SU-DHL-6 (cell line): ENCODE data around the gene C16orf89.
"Not testable (repeated sequence)": the region's sequence is repeated elsewhere in the genome, so short reads cannot be mapped to it uniquely, and the experiment has no call there.

Experiments used
- H2AFZ ChIP-seq: fragments of 200-600 bp; sonication (generic); 2 replicates; pipeline ENCODE4 v1.6.1; 2014; ENCODE audit warnings: low read depth, mild to moderate bottlenecking, moderate library complexity, mixed read lengths, antibody characterized with exemption, low read length; ENCODE audit not compliant: severe bottlenecking
- H3F3A ChIP-seq: fragments of 200-600 bp; shearing (Covaris generic); 2 replicates; pipeline ENCODE4 v1.6.0; 2016; ENCODE audit warnings: antibody characterized with exemption, mild to moderate bottlenecking; ENCODE audit not compliant: insufficient read depth
- H3K27ac ChIP-seq: fragments of 200-600 bp; sonication (generic); 2 replicates; pipeline ENCODE4 v1.5.1; 2016; ENCODE audit warnings: low read depth, mild to moderate bottlenecking, low read length, moderate library complexity, mixed read lengths
- H3K27me3 ChIP-seq: fragments of 200-600 bp; sonication (generic), shearing (Covaris generic); 2 replicates; pipeline ENCODE4 v1.6.0; 2014; ENCODE audit warnings: mild to moderate bottlenecking, low read length
- H3K36me3 ChIP-seq: fragments of 200-600 bp; sonication (generic); 2 replicates; pipeline ENCODE4 v1.6.1; 2014; ENCODE audit warnings: mild to moderate bottlenecking, low read length, mixed read lengths
- H3K4me2 ChIP-seq: fragments of 300-600, 200-600 bp; shearing (Covaris generic), sonication (generic); 2 replicates; pipeline ENCODE4 v1.6.0; 2014; ENCODE audit warnings: low read length, low read depth, mild to moderate bottlenecking; ENCODE audit not compliant: poor library complexity, severe bottlenecking
- H3K4me3 ChIP-seq: fragments of 200-600 bp; sonication (generic); 2 replicates; pipeline ENCODE4 v1.5.1; 2014; ENCODE audit warnings: antibody characterized with exemption, low read length, mild to moderate bottlenecking, mixed read lengths; ENCODE audit not compliant: insufficient read depth, poor library complexity, severe bottlenecking
- H3K79me2 ChIP-seq: fragments of 200-600 bp; sonication (generic); 2 replicates; pipeline ENCODE4 v1.6.1; 2014; ENCODE audit warnings: mild to moderate bottlenecking, low read length, moderate library complexity; ENCODE audit not compliant: insufficient read depth
- H3K9ac ChIP-seq: fragments of 200-600 bp; sonication (generic); 2 replicates; pipeline ENCODE4 v1.7.0; 2014; ENCODE audit warnings: mild to moderate bottlenecking, low read length
- H3K9me2 ChIP-seq: fragments of 200-600 bp; sonication (generic); replicated peaks from 2 replicates; pipeline ENCODE4 v1.6.1; 2014; ENCODE audit warnings: low read length; ENCODE audit not compliant: insufficient read depth
- H3K9me3 ChIP-seq: fragments of 200-600 bp; sonication (generic); 2 replicates; pipeline ENCODE4 v1.6.1; 2014; ENCODE audit warnings: low read length, mixed read lengths; ENCODE audit not compliant: insufficient read depth
- H4K20me1 ChIP-seq: fragments of 200-600 bp; sonication (generic); 2 replicates; pipeline ENCODE4 v1.6.1; 2014; ENCODE audit warnings: low read depth, mild to moderate bottlenecking, antibody characterized with exemption, low read length, moderate library complexity, mixed read lengths
- TF ChIP-seq, protein P1 (sequence below): fragments of 200-600 bp; sonication (generic); IDR thresholded peaks from one replicate; pipeline ENCODE4 v1.5.1; 2017; ENCODE audit warnings: antibody characterized with exemption, mild to moderate bottlenecking, low read length, moderate library complexity; ENCODE audit not compliant: insufficient read depth, poor library complexity, severe bottlenecking

C16orf89 gene

DNA sequence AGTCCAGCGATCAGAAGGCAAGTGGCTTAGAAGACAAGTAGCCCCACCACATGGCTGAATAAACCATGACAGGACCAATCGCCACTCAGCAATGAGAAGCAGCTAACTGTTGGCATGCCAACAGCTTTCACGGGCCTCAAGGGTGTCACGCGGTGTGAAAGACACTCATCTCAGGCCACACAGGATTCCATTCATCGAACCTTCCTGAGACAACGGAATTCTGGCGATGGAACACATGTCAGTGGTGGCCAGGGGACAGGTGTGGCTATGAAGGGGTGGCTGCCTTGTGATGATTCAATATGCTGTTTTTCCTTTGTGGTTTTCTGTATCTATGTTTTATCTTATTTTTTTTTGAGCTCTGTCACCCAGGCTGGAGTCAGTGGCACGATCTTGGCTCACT lies 24.8 kb upstream of the C16orf89 start:
- not testable (repeated sequence) for H3K27me3 ChIP-seq, H3K9me3 ChIP-seq, H3K9me2 ChIP-seq, H3K79me2 ChIP-seq, H3K9ac ChIP-seq, H3K4me3 ChIP-seq, H3F3A ChIP-seq, H3K4me2 ChIP-seq, H3K36me3 ChIP-seq, H4K20me1 ChIP-seq, H3K27ac ChIP-seq, H2AFZ ChIP-seq

DNA sequence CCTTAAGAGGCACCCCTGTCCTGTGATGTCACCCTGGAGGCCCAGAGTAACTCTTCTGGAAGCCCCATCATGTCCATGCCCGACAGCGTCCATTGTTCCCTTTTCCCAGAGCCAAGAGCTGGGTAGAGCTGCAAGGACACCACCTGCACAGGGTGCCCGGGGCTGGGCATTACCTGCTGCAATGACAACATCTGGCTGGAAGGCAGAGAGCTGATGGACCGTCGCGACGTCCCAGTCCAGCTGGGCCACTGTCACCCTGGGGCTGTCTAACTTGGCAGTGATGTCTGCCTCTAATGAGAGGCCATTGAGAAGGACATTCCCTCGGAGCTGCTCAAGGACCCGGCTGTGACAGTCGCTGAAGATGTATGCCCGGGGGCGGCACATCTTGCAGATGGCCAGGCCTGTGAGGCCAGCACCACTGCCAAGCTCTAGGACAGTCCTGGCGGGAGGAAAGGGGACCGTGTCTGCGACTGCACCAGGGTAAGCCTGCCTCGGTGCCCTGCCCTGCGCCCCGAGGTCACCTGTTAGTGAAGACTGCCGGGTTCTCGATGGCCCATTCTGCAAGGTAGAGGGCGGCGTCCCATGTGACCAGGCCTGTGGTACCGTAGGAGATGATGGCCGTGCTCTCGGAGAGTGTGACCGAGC lies 24.3 kb upstream of the C16orf89 start:
- not testable (repeated sequence) for H3K9me2 ChIP-seq, H3K36me3 ChIP-seq, H3K4me3 ChIP-seq, H2AFZ ChIP-seq, H3K9me3 ChIP-seq, H3K79me2 ChIP-seq, H3K4me2 ChIP-seq, H3K27me3 ChIP-seq, H3K9ac ChIP-seq, H3K27ac ChIP-seq, H4K20me1 ChIP-seq, H3F3A ChIP-seq

DNA sequence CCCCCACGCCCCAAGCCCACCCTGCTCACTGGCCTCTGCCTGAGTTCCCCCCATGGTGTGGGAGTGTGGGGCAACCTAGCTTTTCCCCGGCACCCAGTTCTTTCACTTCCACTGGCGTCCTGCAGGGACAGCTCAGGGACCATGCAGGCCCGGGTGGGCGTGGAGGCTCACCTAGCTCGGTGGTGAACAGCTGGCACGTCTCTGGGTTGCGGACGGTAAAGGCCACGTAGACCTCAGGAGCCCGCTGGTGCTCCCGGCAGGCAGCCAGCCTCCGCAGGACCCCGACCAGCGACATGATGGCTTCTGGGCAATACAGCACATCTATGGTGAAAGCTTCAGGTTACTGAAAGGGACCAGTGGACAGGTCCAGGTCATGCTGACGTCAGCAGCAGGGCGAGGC lies 23.2 kb upstream of the C16orf89 start:
- H3F3A ChIP-seq, H3K4me2 ChIP-seq, H3K4me3 ChIP-seq, H3K27me3 ChIP-seq, H2AFZ ChIP-seq, H4K20me1 ChIP-seq, H3K9me3 ChIP-seq, H3K79me2 ChIP-seq, H3K36me3 ChIP-seq, H3K9me2 ChIP-seq, H3K27ac ChIP-seq, H3K9ac ChIP-seq: not testable (repeated sequence)

DNA sequence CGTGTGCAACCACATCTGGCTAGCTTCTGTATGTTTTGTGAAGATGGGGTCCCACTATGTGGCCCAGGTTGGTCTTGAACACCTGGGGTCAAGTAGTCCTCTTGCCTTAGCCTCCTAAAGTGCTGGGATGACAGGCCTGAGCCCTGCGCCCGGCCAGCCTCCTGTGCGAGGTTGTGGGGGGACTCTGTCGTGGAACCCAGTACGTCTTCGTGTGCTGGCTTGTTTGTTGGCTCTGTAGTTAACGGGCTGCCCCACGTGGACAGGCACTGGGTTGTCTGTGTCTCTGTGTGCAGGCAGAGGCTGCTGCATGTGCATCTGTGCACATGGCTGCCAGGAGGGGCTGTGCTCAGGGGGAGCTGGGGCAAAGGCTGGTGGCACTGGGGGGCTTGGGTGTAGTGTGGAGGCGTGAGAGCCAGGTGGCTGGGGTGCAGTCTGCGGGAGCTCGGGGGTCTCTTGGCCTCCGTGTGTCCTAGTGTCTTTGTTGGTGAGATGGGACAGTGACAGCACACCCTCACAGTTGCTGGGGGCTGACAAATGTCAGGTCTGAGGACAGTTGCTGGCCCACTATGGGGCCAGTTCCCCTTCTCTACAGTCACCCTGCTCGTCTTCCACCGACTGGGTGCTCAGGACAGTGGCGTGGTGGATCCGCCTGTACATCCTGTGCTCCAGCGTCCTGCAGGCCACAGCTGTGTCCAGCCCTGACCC lies 22.5 kb upstream of the C16orf89 start:
- H2AFZ ChIP-seq, H3K4me2 ChIP-seq, H3K36me3 ChIP-seq, H3F3A ChIP-seq, H3K27me3 ChIP-seq, H3K27ac ChIP-seq, H4K20me1 ChIP-seq, H3K9ac ChIP-seq, H3K9me3 ChIP-seq, H3K9me2 ChIP-seq, H3K4me3 ChIP-seq, H3K79me2 ChIP-seq: not testable (repeated sequence)

DNA sequence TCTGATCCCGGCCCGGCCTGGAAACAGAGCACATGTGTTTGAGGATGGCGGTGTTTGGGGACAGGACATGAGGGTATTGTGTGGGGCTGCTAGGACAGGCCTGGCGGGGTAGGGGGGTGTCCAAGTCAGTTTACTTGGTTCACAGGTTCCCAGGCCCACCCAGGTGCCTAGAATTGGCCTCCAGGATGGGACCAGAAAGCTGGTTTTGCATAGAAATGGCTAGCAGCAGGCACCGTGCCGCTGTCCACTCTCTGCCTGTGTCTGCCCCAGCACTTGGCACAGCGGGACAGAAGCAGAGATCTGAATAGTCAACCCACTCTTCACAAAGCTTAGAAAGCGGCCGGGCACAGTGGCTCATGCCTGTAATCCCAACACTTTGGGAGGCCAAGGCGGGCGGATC lies 20.0 kb upstream of the C16orf89 start:
- not testable (repeated sequence) for H3K4me2 ChIP-seq, H4K20me1 ChIP-seq, H3K9ac ChIP-seq, H2AFZ ChIP-seq, H3K9me2 ChIP-seq, H3K36me3 ChIP-seq, H3K79me2 ChIP-seq, H3F3A ChIP-seq, H3K9me3 ChIP-seq, H3K4me3 ChIP-seq, H3K27me3 ChIP-seq, H3K27ac ChIP-seq

DNA sequence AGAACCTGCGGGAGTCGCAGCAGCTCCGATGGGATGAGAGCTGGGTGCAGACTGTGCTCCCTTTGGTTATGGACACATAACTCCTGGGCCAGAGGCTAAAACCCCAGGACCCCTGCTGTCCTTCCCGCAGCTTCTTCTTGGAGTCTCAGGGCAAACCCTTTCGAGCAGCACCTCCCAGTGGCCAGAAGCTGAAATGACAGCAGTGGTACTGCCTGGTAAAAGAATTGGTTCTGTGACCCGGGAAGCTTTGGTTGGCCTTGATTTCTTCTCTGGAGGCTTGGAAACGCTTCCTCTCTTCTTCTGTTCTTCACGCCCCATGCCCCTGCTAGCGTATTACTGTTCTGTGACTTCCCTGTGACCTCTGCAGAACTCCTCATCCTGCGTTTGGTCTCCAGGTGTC lies 19.0 kb upstream of the C16orf89 start:
- not testable (repeated sequence) for H3K4me2 ChIP-seq, H3F3A ChIP-seq, H3K9me3 ChIP-seq, H2AFZ ChIP-seq, H4K20me1 ChIP-seq, H3K4me3 ChIP-seq, H3K27ac ChIP-seq, H3K9ac ChIP-seq, H3K79me2 ChIP-seq, H3K27me3 ChIP-seq, H3K9me2 ChIP-seq, H3K36me3 ChIP-seq
- TF ChIP-seq, protein P1, sequence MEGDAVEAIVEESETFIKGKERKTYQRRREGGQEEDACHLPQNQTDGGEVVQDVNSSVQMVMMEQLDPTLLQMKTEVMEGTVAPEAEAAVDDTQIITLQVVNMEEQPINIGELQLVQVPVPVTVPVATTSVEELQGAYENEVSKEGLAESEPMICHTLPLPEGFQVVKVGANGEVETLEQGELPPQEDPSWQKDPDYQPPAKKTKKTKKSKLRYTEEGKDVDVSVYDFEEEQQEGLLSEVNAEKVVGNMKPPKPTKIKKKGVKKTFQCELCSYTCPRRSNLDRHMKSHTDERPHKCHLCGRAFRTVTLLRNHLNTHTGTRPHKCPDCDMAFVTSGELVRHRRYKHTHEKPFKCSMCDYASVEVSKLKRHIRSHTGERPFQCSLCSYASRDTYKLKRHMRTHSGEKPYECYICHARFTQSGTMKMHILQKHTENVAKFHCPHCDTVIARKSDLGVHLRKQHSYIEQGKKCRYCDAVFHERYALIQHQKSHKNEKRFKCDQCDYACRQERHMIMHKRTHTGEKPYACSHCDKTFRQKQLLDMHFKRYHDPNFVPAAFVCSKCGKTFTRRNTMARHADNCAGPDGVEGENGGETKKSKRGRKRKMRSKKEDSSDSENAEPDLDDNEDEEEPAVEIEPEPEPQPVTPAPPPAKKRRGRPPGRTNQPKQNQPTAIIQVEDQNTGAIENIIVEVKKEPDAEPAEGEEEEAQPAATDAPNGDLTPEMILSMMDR: peak; percentile 38

DNA sequence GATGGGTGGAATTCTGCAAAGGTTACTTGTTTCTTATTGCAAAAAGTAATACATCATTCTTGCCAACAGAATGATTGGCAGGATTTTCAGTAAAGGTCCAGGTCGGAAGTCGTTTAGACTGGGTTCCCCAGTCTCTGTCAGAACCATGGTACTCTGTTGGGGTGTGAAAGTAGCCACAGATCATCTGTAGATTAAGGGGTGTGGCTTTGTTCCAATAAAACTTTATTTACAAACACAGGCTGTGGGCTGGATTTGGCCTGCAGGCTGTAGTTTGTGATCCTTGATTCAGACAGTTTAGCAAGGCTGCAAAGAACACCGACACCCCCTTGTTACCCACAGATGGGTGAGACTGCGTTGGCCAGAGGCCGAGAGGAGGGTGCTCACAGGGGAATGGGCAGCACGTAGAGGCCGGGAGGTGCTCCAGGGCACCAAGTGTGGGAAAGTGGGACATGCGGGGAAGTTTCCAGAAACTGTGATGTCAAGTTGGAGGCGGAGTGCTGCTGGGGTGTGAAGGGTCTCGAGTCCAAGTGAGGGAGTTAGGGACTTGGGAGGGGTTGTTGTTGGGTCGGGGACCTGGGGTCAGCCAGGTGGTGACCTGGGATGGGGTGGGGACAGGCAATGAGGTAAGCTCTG lies 18.5 kb upstream of the C16orf89 start:
- H3K27ac ChIP-seq, H3K9ac ChIP-seq, H4K20me1 ChIP-seq: not testable (repeated sequence)

More for the DNA sequence above, 18.5 kb upstream of the C16orf89 start:
- not testable (repeated sequence) for H2AFZ ChIP-seq, H3K9me3 ChIP-seq, H3K9me2 ChIP-seq, H3K36me3 ChIP-seq, H3K4me2 ChIP-seq, H3K79me2 ChIP-seq, H3F3A ChIP-seq, H3K27me3 ChIP-seq, H3K4me3 ChIP-seq
